Osteoblast (primary cell): ENCODE measurements around the gene PNPLA2. TPM values are rescaled to one million over a fixed set of nuclear protein-coding genes. Genes with fewer than 3 reads are reported as not detected.
A peak's percentile ranks its signal among the peaks of the same experiment; 100 is the strongest.

Source experiments
- DNase-seq: peaks from one replicate; pipeline ENCODE4 v3.0.0; 2011; ENCODE audit warnings: low spot score, mixed read lengths; ENCODE audit not compliant: insufficient read length; ENCODE audit errors: missing footprints
- H2AFZ ChIP-seq: 2 replicates; pipeline ENCODE4 v1.6.0; 2011; ENCODE audit warnings: mild to moderate bottlenecking, low read length
- H3K27ac ChIP-seq: 2 replicates; pipeline ENCODE4 v1.5.1; 2011; ENCODE audit warnings: mild to moderate bottlenecking, low read depth, low read length, moderate library complexity
- H3K27me3 ChIP-seq: 2 replicates; pipeline ENCODE4 v1.6.0; 2012; ENCODE audit warnings: mild to moderate bottlenecking, control low read depth, inconsistent platforms, low read length, moderate library complexity; ENCODE audit not compliant: insufficient read depth
- H3K36me3 ChIP-seq: 2 replicates; pipeline ENCODE4 v1.5.1; 2011; ENCODE audit warnings: mild to moderate bottlenecking, low read length, control low read depth, moderate library complexity; ENCODE audit not compliant: insufficient read depth
- H3K4me1 ChIP-seq: 2 replicates; pipeline ENCODE4 v1.5.1; 2011; ENCODE audit warnings: mild to moderate bottlenecking, low read length, control low read depth, moderate library complexity; ENCODE audit not compliant: insufficient read depth
- H3K4me2 ChIP-seq: 2 replicates; pipeline ENCODE4 v1.6.0; 2011; ENCODE audit warnings: mild to moderate bottlenecking, low read length; ENCODE audit not compliant: insufficient read depth
- H3K4me3 ChIP-seq: fragments of 200-600 bp; sonication (generic); 3 replicates; pipeline ENCODE4 v1.5.1; 2012; ENCODE audit warnings: mild to moderate bottlenecking, low read length, inconsistent platforms; ENCODE audit not compliant: insufficient read depth
- H3K79me2 ChIP-seq: 2 replicates; pipeline ENCODE4 v1.6.0; 2012; ENCODE audit warnings: mild to moderate bottlenecking, low read length, control low read depth, inconsistent platforms; ENCODE audit not compliant: insufficient read depth
- H3K9me3 ChIP-seq: 2 replicates; pipeline ENCODE4 v1.5.1; 2011; ENCODE audit warnings: low read depth, low read length, control low read depth
- H4K20me1 ChIP-seq: 2 replicates; pipeline ENCODE4 v1.6.0; 2012; ENCODE audit warnings: mild to moderate bottlenecking, low read length, control low read depth; ENCODE audit not compliant: insufficient read depth
- CTCF ChIP-seq: IDR thresholded peaks from 2 replicates; pipeline ENCODE4 v1.5.1; 2011; ENCODE audit warnings: mild to moderate bottlenecking, low read depth, low read length, moderate library complexity; ENCODE audit errors: extremely low read depth
- total RNA-seq: library from RNA; depleted of rRNA; stranded (reverse); fragments of >200 nt; gene quantifications from 2 replicates; pipeline ENCODE4 v1.2.3, GENCODE V29; 2012

Gene PNPLA2
- total RNA-seq, 1 donor: 32.6 TPM

GRCh38 chr11:819943-820649 lies 1.4 kb downstream of the PNPLA2 start:
- TF ChIP-seq CTCF: no peak
- H3K27ac ChIP-seq: peak overlapping the region; percentile 13
- H3K79me2 ChIP-seq: peaks cover 31% of the 10 kb centered on the region
- H3K27me3 ChIP-seq: no peaks in the 10 kb centered on the region
- DNase-seq: peak; percentile 96
- H3K4me1 ChIP-seq: peaks cover 28% of the 10 kb centered on the region
- peaks cover 30% of the 10 kb centered on the region for H4K20me1 ChIP-seq
- peaks cover 12% of the 10 kb centered on the region for H3K36me3 ChIP-seq
- peak overlapping the region; percentile 88 for H3K4me2 ChIP-seq
- no peak overlapping the region for H2AFZ ChIP-seq
- H3K9me3 ChIP-seq: no peaks in the 10 kb centered on the region
- peak overlapping the region; percentile 89 for H3K4me3 ChIP-seq

- H3K27ac ChIP-seq: peak overlapping the region; percentile 13
- peaks cover 38% of the 10 kb centered on the region for H4K20me1 ChIP-seq
- H3K36me3 ChIP-seq: peaks cover 13% of the 10 kb centered on the region
- peak overlapping the region; percentile 89 for H3K4me3 ChIP-seq
- H3K4me1 ChIP-seq: peaks cover 28% of the 10 kb centered on the region
- peak; percentile 100 for DNase-seq
- peaks cover 31% of the 10 kb centered on the region for H3K79me2 ChIP-seq
- TF ChIP-seq CTCF: no peak
- peak overlapping the region; percentile 88 for H3K4me2 ChIP-seq
- no peaks in the 10 kb centered on the region for H3K27me3 ChIP-seq
- no peak overlapping the region for H2AFZ ChIP-seq
- H3K9me3 ChIP-seq: no peaks in the 10 kb centered on the region
Observed at GRCh38 chr11:820655-821511, 2.2 kb downstream of the PNPLA2 start.

- peaks cover 13% of the 10 kb centered on the region for H3K36me3 ChIP-seq
- no peak for TF ChIP-seq CTCF
- H4K20me1 ChIP-seq: peaks cover 38% of the 10 kb centered on the region
- peaks cover 31% of the 10 kb centered on the region for H3K79me2 ChIP-seq
- H3K4me2 ChIP-seq: peak overlapping the region; percentile 88
- H3K4me1 ChIP-seq: peaks cover 29% of the 10 kb centered on the region
- H3K27ac ChIP-seq: no peak overlapping the region
- no peak overlapping the region for H2AFZ ChIP-seq
- peak overlapping the region; percentile 89 for H3K4me3 ChIP-seq
- no peaks in the 10 kb centered on the region for H3K27me3 ChIP-seq
- H3K9me3 ChIP-seq: no peaks in the 10 kb centered on the region
- no peak for DNase-seq
Observed at GRCh38 chr11:821512-822371, 3.0 kb downstream of the PNPLA2 start.
